GM21390 (cell line): Measurements from ENCODE around the gene NUBP2.

Source experiments
- ATAC-seq: cut with Tn5 transposase; IDR thresholded peaks from one replicate; pipeline ENCODE4 v1.9.1; 2021; ENCODE audit not compliant: unreplicated experiment

NUBP2 gene

DNA sequence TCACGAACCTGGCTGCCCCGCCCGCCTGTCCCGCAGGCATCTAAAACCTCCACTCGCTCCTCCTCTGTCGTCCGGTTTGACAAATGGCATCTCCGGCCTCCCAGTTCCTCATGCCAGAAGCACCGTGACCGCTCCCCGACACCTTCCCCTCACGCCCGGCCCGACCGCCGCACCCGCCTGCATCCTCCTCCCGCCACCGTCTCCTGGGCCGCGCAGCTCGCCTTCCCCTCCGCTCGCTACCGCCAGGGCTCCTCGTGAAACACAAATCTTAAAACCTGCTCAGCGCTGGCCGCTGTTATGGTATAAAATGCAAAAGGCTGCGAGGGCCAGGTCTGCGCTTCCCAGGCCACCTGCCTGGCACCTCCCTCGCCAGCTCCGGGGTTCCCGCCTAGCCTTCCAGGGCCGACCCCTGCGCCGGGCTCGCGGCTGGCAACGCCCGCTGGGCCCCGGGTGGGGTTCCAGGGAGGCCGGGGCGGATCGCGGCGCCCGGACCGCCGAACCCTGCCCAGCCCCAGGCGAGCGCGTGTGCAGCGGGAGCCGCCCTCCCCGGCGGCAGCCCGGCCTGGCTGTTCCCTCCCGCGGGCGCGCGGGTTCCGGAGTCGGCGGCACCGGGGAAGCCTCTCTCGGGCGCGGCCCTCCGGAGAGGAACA, 877 bp upstream of the NUBP2 start:
- ATAC-seq, result peak; percentile 9

DNA sequence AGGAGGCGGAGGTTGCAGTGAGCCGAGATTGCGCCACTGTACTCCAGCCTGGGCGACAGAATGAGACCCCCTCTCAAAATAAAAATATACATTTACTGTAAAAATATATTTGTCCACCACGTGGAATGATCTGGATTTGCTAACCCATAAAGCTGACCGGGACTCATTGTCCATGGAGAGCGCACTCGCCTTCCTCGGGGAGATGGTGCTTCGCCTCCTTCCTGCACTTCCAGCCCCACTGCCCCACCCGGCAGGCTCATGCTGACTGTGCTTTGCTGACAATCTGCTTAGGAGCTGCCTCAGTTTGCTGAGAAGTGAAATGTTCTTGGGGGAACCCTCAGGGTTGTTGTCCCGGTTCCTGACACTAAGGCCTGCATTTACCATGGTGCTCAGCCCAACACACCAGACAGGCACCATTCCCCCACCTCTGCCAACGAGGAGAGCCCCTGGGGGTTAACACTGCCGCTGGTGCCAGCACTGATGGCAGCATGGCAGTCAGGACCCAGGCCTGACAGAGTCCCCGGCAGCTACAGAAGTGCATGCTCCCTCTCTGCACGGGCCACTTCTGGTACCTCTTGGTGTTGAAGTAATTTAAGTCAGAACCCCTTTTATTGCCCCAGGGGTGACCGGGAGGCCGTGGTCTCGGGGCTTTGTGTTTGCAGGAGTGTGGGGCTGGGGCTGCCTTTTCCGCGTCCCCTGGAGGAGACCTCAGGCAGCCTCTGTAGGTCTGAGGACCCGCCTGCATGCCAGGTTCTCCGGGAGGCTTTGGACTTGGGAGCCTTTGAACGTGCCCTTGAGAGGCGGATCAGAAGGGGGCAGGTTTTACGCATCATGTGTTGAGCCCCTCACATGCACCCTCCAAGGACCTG, 2.5 kb downstream of the NUBP2 start:
- ATAC-seq, result no peak

DNA sequence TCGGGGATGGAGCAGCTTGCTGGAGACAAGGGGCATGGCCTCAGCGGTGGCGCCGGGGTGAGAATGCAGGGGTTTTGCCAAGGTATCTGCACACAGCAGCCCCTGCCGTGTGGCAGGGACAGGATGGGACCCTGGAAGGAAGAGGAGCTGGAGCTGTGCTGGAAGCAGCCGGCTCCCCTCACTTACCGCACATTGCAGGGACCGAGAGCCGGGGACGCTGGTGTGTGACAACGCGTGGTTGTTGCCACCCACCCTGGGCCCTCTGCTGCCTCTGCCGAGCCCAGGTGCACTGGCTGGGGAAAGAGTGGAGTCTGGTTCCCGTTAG, 3.0 kb downstream of the NUBP2 start:
- ATAC-seq, result no peak

GRCh38 chr16:1786242-1787055, 3.7 kb downstream of the NUBP2 start:
- ATAC-seq, result no peak

- no peak for ATAC-seq
Observed at GRCh38 chr16:1787056-1787321, 4.2 kb downstream of the NUBP2 start.

DNA sequence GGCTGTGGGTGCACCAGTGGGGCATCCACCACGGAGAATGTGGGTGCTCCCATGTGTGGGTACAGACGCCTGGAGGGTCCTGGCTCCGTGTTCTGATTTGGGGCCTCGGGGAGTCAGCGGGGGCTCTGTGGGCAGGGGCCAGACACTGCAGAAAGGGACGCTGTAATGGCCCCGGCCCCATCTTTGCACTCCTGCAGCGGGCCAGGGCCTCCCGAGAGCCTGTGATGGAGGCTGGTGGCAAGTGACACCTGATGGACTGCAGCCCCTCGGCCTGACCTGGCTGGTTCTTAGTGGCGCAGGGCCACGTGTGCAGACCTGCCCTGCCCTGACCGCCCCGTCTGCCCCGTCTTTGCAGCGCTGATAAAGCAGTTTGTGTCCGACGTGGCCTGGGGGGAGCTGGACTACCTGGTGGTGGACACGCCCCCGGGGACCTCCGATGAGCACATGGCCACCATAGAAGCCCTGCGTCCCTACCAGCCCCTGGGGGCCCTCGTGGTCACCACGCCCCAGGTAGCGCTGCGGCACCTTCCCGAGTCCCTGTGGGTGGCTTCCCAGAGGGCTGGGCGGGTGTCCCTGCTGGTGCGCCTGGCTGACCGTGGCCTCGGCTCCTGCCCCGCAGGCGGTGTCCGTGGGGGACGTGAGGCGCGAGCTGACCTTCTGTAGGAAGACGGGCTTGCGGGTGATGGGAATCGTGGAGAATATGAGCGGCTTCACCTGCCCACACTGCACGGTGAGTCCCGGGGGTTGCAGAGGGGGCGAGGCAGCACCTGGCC, 4.7 kb downstream of the NUBP2 start:
- ATAC-seq, result no peak

DNA sequence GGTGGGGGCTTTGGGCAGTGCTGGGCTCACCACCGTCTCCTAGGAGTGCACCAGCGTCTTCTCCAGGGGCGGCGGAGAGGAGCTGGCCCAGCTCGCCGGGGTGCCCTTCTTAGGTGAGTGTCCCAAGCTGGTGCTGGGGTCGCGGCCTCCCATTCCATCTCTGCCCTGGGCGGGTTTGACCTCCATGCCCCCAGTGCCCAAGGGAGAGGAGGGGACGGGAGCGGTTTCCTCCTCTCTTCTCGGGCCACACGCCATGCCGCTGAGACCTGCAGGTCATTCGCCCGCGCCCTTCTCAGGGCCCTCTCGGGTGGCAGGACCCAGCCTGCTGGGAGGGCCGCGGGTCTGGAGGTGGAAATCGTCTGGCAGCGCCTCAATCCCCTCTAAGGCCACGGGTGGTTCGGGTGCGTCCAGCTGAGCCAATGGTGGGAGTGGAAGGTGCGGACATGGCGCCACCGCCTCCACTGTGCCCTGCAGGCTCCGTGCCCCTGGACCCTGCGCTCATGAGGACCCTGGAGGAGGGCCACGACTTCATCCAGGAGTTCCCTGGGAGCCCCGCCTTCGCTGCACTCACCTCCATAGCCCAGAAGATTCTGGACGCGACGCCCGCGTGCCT, 5.4 kb downstream of the NUBP2 start:
- no peak for ATAC-seq

DNA sequence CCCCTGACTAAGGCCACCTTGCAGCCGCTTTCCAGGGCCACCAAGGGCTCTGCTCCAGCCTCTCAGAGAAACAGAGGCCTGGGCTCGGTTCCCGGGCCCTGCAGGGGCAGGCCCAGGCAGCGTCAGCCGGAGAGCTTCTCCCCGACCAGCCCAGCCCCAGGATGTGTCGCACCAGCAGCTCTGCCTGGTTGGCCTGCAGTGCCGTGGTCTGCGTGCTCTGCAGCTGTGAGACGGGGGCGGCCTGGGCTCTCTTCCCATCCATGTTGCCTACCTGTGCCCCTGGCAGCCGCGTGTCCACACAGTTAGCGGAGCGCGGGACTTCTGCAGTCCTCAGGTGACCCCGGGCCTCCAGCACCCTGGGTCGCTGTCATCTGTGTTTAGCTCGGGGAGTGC, 5.9 kb downstream of the NUBP2 start:
- no peak for ATAC-seq

DNA sequence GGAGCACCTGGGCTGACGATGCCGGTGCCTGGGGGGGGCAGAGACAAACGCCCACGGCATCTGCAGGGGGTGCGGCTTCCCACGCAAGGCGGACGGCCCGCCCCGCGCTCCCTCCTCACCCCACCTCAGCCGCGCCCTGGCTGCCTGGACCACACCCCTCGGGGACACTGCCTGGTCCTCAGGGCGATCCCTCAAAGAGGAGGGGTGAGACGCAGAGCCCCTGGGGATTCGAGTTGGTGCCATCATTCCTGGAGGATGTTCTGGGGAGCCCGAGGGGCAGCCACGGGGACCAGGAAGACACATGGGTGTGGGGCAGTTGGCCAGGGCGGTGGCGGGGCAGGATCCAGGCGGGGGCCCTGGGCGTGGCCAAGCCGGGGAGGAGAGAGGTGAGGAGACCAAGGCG, 6.9 kb downstream of the NUBP2 start:
- no peak for ATAC-seq

- no peak for ATAC-seq
Observed at GRCh38 chr16:1790261-1790610, 7.5 kb downstream of the NUBP2 start.

DNA sequence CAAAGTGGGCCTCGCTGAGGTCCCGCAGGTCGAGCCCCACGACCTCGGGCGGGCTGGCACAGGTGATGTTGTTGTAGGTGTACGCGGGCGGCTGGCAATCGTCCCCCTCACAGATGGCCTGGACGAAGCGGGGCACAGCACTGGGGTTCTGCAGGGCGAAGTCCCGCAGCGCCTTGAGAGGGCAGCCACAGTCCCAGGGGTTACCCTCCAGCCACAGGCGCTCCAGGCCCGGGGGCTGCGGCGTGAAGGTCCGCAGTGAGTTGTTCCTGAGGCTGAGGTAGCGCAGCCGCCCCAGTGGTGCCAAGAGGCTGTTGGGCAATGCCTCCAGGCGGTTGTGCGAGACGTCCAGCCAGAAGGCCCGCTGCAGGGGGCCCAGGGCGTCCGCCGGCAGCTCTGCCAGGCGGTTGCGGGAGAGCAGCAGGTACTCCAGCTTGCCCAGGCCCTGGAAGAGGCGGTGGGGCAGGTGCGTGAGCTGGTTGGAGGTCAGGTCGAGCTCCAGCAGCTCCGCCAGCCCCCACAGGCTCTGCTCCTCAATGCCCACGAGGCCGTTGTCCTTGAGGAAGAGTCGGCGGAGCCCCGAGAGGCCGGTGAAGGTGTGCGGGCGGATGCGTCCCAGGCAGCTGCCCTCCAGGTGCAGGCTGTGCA, 8.0 kb downstream of the NUBP2 start:
- ATAC-seq, result no peak

DNA sequence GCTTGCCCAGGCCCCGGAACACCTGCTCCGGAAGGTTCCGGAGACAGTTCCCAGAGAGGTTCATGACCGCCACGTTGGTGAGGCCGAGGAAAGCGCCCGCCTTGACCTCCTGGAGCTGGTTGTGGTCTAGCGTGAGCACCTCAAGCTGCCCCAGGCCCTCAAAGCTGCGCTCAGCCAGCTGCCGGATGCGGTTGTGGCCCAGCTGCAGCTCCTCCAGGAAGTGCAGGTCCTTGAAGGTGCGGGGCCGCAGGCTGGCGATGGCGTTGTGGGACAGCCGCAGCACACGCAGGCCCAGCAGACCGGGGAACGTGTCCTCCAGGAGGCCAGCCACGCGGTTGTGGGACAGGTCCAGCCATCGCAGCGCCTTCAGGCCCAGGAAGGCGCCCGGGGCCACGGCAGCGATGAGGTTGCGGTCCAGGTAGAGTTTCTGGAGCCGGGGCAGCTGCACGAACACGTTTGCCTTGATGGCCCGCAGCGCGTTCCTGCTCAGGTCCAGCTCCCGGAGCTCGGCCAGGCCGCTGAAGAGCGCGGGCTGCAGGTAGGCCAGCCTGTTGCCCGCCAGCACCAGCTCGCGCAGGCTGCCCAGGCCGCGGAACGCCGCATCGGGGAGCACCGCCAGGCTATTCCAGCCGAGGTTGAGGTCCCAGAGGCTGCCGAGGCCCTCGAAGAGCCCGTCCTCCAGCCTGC, 8.6 kb downstream of the NUBP2 start:
- no peak for ATAC-seq

DNA sequence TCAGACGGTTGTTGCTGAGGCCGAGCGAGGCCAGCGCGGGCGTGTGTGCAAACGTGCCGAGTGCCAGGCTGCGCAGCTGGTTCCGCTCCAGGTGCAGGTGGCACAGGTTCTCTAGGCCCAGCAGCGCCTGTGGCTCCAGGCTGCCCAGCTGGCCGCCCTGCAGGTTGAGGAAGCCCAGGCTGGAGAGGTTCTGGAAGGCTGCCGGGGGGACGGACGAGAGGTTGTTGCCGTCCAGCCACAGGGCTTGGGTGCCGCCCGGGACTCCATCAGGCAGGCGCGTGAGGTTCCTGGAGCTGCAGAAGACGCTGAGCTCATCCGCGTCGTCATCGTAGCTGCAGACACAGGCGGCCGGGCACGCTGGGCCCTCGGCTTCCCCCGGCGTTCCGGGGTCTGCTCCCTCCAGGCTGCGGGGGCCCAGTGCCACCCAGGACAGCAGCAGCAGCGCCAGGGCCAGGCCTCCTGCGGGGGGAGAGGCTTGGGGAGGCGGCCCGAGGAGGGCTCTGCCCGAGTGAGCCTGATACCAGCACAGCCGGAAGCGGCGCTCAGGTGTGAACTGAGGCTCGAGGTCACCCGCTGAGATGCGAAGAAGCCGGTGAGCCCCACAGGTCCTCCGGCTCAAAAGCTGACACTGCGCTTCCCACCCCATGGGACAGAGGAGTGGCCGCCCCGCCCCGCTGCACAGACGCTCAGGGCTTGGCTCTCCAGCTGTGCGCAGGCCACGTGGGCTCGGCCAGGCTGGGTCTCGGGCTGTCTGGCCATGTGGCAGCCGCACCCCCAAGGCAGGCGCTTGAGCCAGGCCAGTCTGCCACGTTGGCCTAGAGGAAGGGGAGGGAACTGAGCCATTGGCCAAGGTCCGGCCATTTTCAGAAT, 9.4 kb downstream of the NUBP2 start:
- ATAC-seq, result no peak

DNA sequence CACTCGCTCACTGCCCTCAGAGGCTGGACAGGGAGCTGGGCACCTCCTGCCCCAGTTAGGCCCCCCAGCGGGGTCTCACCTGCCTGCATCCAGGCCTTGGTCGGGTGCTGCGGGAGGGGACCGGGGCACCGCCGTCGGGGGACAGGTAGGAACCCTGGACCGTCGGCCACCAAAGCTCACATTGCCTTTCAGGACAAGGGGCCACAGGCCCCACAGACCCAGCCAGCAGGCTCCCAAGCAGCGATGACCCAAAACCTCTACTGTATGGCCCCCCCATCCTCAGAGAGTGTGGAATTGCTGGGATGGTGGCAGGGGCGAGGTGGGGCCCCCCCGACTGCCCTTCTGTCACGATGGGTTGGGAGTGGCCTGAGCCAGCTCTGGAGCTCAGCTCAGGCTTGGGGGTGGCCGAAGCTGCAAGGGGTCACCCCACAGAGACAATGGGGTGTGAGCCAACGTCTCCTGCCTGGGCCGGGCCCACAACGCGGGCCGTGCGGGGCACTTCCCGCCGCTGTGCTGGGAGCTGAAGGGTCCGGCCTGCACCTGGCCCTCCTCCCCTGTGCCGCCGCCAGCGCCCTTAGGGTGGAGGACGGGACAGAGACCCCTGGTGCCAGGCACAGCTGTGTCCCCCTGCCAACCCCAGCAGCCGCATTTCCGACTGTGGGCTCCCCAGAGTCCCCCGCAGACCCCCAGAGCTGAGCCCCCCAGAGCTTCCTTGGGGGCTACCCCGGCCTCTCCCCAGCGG, 10.2 kb downstream of the NUBP2 start:
- ATAC-seq, result no peak

DNA sequence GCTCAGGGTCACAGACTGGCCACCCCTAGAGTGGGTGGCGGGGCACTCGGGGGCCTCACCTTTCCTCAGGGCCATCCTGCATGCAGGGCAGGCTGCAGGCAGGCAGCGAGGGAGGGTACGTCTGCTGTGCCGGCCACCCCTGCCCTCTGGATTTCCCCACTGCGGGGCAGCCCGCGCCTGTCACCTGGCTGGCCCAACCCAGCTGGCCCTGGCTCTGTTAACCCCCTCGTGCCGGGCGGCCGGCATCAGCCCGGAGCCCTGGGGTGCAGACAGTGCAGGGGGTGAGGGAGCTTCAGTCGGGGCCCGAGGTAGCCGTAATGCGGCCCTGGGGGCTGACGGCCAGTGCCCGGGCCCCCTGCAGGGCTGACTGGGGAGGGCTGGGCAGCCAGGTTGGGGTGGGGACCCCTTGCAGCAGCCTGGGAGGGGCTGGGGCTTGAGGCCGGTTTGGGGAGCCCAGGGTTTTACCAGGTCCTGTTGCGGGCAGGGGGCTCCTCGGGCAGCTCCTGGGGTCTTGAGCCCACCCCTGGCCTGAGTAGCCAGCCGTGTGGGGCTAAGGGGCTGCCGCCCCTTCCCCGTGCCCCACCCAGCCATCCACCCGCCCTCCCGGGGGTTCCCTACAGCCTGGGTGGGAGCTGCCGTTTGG, 10.9 kb downstream of the NUBP2 start, which contains the start of gene IGFALS:
Gene IGFALS (minus strand): TSS at position 128 of the 643 bp plus-strand sequence. CDS start 53 bp downstream, at position 75.
- ATAC-seq, result no peak

DNA sequence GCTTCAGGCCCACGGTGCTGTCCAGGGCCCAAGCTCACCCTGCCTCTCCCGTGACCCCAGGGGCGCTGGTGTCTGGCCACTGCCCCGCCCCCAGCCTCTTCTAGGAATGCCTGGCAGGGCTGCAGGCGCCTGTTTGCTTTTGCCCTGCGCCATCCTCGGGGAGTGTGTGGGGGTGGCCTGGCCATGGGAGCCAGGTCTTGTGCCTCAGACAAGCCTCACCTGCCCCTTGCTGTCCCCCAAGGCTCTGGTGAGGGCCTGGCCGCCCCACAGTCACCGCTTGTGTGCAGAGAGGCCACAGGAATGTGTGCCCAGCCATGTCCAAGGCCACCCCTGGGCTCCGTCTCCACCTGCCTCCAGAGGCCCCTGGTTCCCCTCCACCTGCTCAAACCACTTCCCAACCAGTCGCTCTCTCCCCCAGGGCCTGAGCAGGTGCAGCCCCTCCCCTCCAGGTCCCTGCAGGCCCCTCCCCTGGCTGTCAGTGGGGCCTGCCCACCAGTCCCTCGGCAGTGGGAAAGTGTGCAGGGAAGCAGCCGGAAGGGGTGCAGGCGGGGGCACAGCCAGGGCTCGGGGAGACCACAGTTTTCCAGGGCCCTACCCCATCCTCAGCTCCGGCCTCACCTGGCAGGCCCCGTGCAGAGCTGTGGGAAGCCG, 11.6 kb downstream of the NUBP2 start:
- no peak for ATAC-seq
